ENCODE measurements around the gene ADAM8.
"Not testable (repeated sequence)": the region's sequence is repeated elsewhere in the genome, so short reads cannot be mapped to it uniquely, and the experiment has no call there.

ADAM8 gene

DNA sequence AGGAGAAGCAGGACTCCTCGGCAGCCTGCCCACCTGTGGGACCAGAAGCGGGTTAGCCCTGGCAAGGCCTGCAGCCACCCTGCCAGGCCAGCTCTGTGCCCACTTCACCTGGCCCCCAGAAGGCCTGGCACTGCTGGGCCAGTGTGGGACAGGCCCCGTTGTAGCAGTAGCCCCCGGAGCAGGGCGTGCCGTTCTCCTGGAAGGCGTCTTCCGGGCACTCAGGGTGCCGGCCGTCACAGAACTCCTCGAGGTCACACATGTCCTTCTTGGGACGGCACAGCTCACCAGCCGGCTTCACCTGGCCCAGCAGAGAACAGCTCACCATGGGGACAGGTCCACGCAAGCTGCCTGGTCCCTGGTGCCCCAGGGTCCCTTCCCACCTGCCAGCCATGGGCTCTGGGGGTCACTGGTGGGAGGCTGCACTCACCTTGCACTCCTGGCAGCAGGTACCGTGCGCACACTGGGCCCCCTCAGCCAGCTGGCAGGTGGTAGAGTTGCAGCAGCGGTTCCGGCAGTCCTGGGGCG lies 5.8 kb downstream of the ADAM8 start:
- H3K36me3 Mint-ChIP-seq (ENCODE audit: low read depth): peaks cover 72% of the 10 kb centered on the region
- H3K27ac Mint-ChIP-seq: no peak overlapping the region
- no peak for DNase-seq
- no peaks in the 10 kb centered on the region for H3K27me3 Mint-ChIP-seq
- no peak overlapping the region for H3K4me3 Mint-ChIP-seq
- no peaks in the 10 kb centered on the region for H3K9me3 Mint-ChIP-seq
- H3K4me1 Mint-ChIP-seq (ENCODE audit: low read depth): peaks cover 10% of the 10 kb centered on the region

DNA sequence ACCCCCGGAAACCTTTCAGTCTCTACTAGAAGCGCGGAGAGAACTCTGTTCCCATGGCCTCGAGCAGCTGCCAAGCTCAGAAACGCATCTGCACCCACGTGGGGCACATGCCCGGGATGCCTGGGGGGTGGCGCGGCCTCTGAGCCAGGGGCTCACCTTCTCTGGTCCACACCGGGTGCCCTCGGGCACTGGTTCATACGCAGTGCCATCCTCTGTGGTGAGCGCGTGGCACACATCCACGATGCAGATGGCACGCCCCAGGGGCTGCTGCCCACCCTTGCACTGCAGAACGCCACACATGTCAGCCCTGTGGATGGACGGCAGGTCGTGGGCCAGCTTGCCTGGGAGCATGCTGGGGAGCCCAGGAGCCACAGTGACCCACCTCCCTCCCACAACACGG lies 6.5 kb downstream of the ADAM8 start:
- H3K4me3 Mint-ChIP-seq: no peak overlapping the region
- H3K27me3 Mint-ChIP-seq: no peaks in the 10 kb centered on the region
- peaks cover 72% of the 10 kb centered on the region for H3K36me3 Mint-ChIP-seq (ENCODE audit: low read depth)
- peaks cover 15% of the 10 kb centered on the region for H3K4me1 Mint-ChIP-seq (ENCODE audit: low read depth)
- DNase-seq: no peak
- no peaks in the 10 kb centered on the region for H3K9me3 Mint-ChIP-seq
- H3K27ac Mint-ChIP-seq: no peak overlapping the region

DNA sequence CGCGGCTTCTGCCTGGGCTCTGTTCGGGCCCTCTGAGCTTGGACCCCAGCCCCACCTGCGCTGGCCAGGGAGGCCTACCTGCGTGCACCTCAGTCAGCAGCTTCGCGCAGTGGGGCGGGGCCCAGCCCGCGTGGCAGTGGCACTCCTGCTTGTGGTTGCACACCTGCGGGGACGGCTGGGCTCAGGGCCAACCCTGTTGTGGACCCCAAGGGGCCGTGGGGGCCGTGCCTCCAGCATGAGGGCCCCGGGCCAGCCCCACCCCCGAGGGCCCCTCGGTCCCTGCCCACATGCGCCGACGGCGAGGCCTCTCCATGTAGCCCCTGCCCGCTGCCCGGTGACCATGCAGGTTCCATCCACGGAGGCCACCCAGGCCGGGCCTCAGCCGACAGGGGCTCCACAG lies 7.3 kb downstream of the ADAM8 start:
- H3K4me3 Mint-ChIP-seq: no peak overlapping the region
- H3K27me3 Mint-ChIP-seq: no peaks in the 10 kb centered on the region
- no peak overlapping the region for H3K27ac Mint-ChIP-seq
- no peaks in the 10 kb centered on the region for H3K9me3 Mint-ChIP-seq
- H3K36me3 Mint-ChIP-seq (ENCODE audit: low read depth): peaks cover 68% of the 10 kb centered on the region
- H3K4me1 Mint-ChIP-seq (ENCODE audit: low read depth): peaks cover 15% of the 10 kb centered on the region
- no peak for DNase-seq

DNA sequence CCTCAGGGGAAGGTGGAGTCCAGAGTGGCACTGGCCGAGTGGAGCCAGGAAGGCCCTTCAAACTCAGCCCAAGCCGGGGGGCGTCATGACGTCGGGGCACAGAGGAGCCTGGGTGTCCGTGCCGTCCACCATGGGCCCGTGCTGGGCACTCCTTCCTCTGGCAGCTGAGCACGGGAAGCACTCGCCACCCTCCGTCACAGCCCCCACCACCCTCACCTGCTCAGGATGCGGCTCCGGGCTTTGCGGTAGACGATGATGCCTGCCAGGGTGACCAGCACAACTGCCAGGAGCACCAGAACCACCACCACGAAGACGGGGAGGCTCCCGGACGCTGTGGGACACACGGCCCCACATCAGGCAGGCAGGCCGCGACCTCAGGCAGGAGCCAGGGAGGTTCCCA lies 8.1 kb downstream of the ADAM8 start:
- H3K27ac Mint-ChIP-seq: no peak overlapping the region
- H3K27me3 Mint-ChIP-seq: no peaks in the 10 kb centered on the region
- H3K4me3 Mint-ChIP-seq: no peak overlapping the region
- peaks cover 23% of the 10 kb centered on the region for H3K4me1 Mint-ChIP-seq (ENCODE audit: low read depth)
- H3K9me3 Mint-ChIP-seq: no peaks in the 10 kb centered on the region
- no peak for DNase-seq
- peaks cover 76% of the 10 kb centered on the region for H3K36me3 Mint-ChIP-seq (ENCODE audit: low read depth)

DNA sequence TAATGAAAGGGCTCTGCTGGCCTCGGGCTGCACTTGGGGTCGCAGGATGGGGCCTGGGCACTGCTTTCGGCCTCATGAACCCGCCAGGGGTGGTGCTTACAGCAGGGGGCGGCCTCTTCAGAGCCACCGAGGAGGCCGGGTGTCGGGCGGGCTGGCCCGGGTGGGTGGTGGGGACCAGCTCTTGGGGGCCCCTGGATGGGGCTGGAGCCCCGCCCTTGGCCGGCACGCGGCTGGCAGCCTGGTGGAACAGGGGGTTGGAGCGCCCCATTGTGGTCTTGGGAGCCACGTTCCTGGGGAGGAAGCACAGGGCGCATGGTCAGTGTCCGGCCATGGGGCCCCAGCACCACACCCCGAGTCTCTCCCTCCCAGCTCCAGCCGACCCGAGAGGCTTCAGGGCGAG lies 8.8 kb downstream of the ADAM8 start:
- Mint-ChIP-seq H3K4me1 (ENCODE audit: low read depth) (peaks cover 29% of the 10 kb centered on the region), H3K4me3 (no peak overlapping the region), H3K9me3 (no peaks in the 10 kb centered on the region), H3K27ac (no peak overlapping the region), H3K27me3 (no peaks in the 10 kb centered on the region), H3K36me3 (ENCODE audit: low read depth) (peaks cover 77% of the 10 kb centered on the region)
- no peak for DNase-seq

GRCh38 chr10:133267293-133267692 lies 9.4 kb downstream of the ADAM8 start:
- no peaks in the 10 kb centered on the region for H3K27me3 Mint-ChIP-seq
- peaks cover 35% of the 10 kb centered on the region for H3K4me1 Mint-ChIP-seq (ENCODE audit: low read depth)
- H3K36me3 Mint-ChIP-seq (ENCODE audit: low read depth): peaks cover 78% of the 10 kb centered on the region
- DNase-seq: no peak
- H3K4me3 Mint-ChIP-seq: no peak overlapping the region
- no peaks in the 10 kb centered on the region for H3K9me3 Mint-ChIP-seq
- H3K27ac Mint-ChIP-seq: no peak overlapping the region

- Mint-ChIP-seq H3K27ac (no peak overlapping the region), H3K36me3 (ENCODE audit: low read depth) (peaks cover 69% of the 10 kb centered on the region), H3K9me3 (no peaks in the 10 kb centered on the region), H3K27me3 (no peaks in the 10 kb centered on the region), H3K4me3 (no peak overlapping the region), H3K4me1 (ENCODE audit: low read depth) (peaks cover 38% of the 10 kb centered on the region)
- DNase-seq: no peak
Observed at GRCh38 chr10:133266056-133266795, 10.4 kb downstream of the ADAM8 start.

GRCh38 chr10:133265052-133265451 lies 11.6 kb downstream of the ADAM8 start:
- Mint-ChIP-seq H3K36me3 (ENCODE audit: low read depth) (peaks cover 59% of the 10 kb centered on the region), H3K4me1 (ENCODE audit: low read depth) (peaks cover 50% of the 10 kb centered on the region)
- H3K9me3 Mint-ChIP-seq, DNase-seq, H3K4me3 Mint-ChIP-seq, H3K27ac Mint-ChIP-seq, H3K27me3 Mint-ChIP-seq: not testable (repeated sequence)

GRCh38 chr10:133264461-133264860 lies 12.2 kb downstream of the ADAM8 start:
- H3K4me3 Mint-ChIP-seq: no peak overlapping the region
- peak; percentile 39 for DNase-seq
- H3K4me1 Mint-ChIP-seq (ENCODE audit: low read depth): peaks cover 56% of the 10 kb centered on the region
- H3K27me3 Mint-ChIP-seq: no peaks in the 10 kb centered on the region
- no peak overlapping the region for H3K27ac Mint-ChIP-seq
- no peaks in the 10 kb centered on the region for H3K9me3 Mint-ChIP-seq
- H3K36me3 Mint-ChIP-seq (ENCODE audit: low read depth): peaks cover 54% of the 10 kb centered on the region

- H3K4me3 Mint-ChIP-seq: no peak overlapping the region
- H3K27me3 Mint-ChIP-seq: no peaks in the 10 kb centered on the region
- no peak overlapping the region for H3K27ac Mint-ChIP-seq
- H3K4me1 Mint-ChIP-seq (ENCODE audit: low read depth): peaks cover 62% of the 10 kb centered on the region
- H3K36me3 Mint-ChIP-seq (ENCODE audit: low read depth): peaks cover 49% of the 10 kb centered on the region
- DNase-seq: no peak
- H3K9me3 Mint-ChIP-seq: no peaks in the 10 kb centered on the region
Observed at GRCh38 chr10:133263674-133264073, 13.0 kb downstream of the ADAM8 start.

DNA sequence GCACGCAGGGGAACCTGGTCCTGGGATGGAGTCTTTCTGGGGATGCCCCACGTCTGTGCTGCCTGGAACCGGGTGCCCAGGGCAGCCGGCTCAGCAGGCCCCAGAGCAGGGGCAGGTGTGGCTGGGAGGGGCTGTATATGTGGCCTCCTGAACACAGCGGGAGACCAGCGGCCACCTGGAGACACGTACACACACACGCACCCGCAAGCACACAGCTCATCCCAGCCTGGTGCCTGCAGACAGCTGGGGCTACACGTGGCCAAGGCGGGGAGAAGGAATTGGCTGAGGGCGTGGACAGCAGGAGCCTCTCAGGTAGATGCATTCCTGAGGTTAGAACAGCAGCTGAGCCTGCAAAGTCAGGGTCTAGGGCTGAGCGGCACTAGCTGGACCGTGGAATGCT lies 14.0 kb downstream of the ADAM8 start:
- no peaks in the 10 kb centered on the region for H3K27me3 Mint-ChIP-seq
- peak overlapping the region; percentile 59 for H3K27ac Mint-ChIP-seq
- DNase-seq: peak; percentile 46
- H3K36me3 Mint-ChIP-seq (ENCODE audit: low read depth): peaks cover 45% of the 10 kb centered on the region
- H3K9me3 Mint-ChIP-seq: no peaks in the 10 kb centered on the region
- H3K4me1 Mint-ChIP-seq (ENCODE audit: low read depth): peaks cover 70% of the 10 kb centered on the region
- H3K4me3 Mint-ChIP-seq: peak overlapping the region; percentile 67

DNA sequence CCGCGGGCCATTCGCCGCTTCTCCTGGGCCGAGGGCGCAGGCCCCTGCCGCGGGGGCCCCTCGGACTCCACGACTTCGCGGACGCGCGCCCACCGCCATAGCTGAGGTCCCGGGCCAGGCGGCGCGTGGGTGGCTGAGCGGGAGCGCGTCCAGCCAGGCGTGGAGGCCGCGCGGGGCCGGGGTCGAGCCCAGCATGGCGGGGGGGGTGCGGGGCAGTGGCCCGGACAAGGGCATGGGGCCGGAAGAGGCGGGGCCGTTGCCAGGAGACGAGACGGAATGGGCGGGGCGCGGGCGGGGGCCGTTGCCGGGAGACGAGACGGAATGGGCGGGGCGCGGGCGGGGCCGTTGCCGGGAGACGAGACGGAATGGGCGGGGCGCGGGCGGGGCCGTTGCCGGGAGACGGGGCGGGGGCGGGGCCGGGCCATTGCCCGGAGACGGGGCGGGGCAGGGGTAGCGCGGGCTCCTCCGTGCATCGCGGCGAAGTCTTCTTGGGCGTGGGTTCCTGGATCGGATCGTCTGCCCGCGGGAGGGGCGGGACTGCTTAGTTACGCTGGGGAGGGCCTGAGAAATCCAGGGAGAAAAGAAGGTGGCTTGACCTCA lies 14.8 kb downstream of the ADAM8 start:
- no peaks in the 10 kb centered on the region for H3K27me3 Mint-ChIP-seq
- H3K4me3 Mint-ChIP-seq: peak overlapping the region; percentile 80
- H3K9me3 Mint-ChIP-seq: no peaks in the 10 kb centered on the region
- H3K36me3 Mint-ChIP-seq (ENCODE audit: low read depth): peaks cover 36% of the 10 kb centered on the region
- H3K27ac Mint-ChIP-seq: peak overlapping the region; percentile 64
- peaks cover 79% of the 10 kb centered on the region for H3K4me1 Mint-ChIP-seq (ENCODE audit: low read depth)
- peak; percentile 91 for DNase-seq

GRCh38 chr10:133260895-133261725 lies 15.6 kb downstream of the ADAM8 start:
- peak overlapping the region; percentile 80 for H3K4me3 Mint-ChIP-seq
- H3K9me3 Mint-ChIP-seq: no peaks in the 10 kb centered on the region
- H3K4me1 Mint-ChIP-seq (ENCODE audit: low read depth): peaks cover 79% of the 10 kb centered on the region
- no peaks in the 10 kb centered on the region for H3K27me3 Mint-ChIP-seq
- peak overlapping the region; percentile 93 for H3K27ac Mint-ChIP-seq
- H3K36me3 Mint-ChIP-seq (ENCODE audit: low read depth): peaks cover 32% of the 10 kb centered on the region
- DNase-seq: peak; percentile 82

GRCh38 chr10:133259602-133259989 lies 17.1 kb downstream of the ADAM8 start:
- peaks cover 66% of the 10 kb centered on the region for H3K4me1 Mint-ChIP-seq (ENCODE audit: low read depth)
- no peaks in the 10 kb centered on the region for H3K27me3 Mint-ChIP-seq
- DNase-seq: no peak
- H3K4me3 Mint-ChIP-seq: peak overlapping the region; percentile 63
- peaks cover 22% of the 10 kb centered on the region for H3K36me3 Mint-ChIP-seq (ENCODE audit: low read depth)
- H3K27ac Mint-ChIP-seq: peak overlapping the region; percentile 97
- H3K9me3 Mint-ChIP-seq: no peaks in the 10 kb centered on the region
